IPS DF 19.7 (cell line): ENCODE results near the gene ETS2.

Source experiments
- DNase-seq: peaks from one replicate; pipeline ENCODE4 v3.0.0-alpha.2; 2013; ENCODE audit warnings: low read depth, low spot score

Gene ETS2

DNA sequence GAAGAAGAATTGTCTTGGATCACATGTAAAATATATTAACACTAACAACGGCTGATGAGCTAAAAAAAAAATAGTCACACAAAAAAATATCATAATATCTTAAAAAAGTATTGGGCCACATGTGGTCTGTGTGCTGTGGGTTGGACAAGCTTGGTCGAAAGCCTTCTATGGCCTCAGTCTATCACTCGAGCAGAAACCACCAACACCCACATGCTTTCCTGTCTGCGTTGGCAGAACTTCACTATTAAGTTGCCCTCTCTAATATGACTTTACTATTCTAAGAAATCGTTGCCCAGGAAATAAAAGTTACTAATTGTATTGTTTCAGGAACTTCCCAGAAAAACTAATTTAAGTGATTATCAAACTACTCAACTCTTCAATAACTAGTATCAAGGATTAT lies 28.2 kb upstream of the ETS2 start:
- DNase-seq, result no peak

DNA sequence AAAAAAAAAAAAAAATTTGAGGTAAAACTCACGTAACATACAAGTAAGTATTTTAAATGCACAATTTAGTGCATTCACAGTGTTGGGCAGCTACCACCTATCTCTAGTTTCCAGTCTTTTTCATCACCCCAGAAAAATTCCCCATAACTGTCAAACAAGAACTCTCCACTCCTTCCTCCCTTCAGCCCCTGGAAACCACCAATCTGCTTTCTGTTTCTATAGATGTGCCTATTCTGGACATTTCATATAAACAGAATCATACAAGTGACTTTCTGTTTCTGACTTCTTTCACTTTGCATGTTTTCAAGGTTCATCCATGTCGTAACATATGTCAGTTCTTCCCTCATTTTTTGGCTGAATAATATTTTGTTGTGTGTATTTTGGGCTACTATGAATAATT lies 24.9 kb upstream of the ETS2 start:
- no peak for DNase-seq

DNA sequence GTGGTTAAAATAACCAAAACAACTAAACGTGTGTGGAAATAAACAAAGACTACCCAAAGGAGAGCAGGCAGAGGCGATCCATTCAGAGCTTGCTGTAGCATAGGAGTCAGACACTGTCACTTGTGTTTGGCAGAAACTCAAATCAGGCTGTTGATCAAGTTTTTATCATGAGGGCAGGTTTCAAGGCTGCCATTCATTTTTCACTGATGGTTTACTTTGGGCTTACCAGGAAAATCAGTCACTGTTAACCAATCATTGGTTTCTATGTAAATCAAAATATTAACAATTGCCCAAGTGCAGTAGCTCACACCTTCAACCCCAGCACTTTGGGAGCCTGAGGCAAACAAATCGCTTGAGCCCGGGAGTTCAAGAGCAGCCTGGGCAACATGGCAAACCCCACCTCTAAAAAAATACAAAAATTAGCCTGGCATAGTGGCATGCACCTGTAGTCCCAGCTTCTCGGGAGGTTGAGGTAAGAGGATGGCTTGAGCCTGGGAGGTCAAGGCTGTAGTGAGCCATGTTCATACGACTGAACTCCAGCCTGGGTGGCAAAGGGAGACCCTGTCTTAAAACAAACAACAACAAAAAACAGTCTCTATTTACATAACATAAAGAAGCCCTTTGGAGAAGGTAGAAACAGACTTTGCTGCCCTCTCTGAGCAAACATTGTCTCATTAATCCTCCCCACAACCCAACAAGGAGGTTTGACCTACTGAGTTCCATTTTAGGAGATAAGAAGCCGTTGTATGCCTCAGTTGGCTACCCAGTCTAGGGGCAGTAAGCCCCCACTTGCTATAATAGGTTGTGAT lies 21.1 kb upstream of the ETS2 start:
- no peak for DNase-seq

DNA sequence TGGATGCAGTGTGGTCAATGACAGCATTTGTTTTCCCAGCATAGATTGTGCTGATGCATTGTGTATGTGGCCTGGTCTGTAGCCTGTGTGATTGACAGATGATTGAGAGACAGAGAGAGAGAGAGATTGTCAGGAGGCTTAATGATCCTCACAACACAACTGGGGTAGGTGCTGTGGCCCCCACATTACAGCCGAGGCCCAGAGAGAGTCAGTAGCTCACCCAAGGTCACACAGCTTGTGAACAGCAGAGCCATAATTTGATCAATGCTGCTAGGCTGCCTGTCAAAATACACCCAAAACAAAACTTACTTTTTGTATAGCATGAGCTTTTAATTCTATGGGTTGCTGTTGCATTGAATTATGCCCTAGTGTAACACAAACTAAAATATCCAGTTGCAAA lies 20.2 kb upstream of the ETS2 start:
- no peak for DNase-seq

DNA sequence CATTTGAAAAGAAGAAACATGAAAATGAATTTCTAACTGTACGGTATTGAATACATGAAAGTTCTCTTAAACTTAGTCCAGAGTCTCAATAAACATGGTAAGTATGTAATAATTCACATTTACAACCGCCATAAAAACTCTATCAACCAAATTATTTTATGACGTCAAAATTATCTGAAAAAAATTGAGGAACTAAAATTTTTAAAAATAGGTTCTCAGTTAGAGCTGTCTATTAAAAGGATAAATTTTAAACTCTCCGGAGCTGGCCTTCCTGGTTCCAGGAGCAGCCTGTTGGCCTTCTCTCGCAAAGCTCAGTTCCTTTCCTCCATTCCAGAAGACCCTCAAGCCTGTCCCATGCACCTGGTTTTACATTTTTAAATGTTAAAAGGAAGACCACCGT lies 18.7 kb upstream of the ETS2 start:
- DNase-seq, result no peak

DNA sequence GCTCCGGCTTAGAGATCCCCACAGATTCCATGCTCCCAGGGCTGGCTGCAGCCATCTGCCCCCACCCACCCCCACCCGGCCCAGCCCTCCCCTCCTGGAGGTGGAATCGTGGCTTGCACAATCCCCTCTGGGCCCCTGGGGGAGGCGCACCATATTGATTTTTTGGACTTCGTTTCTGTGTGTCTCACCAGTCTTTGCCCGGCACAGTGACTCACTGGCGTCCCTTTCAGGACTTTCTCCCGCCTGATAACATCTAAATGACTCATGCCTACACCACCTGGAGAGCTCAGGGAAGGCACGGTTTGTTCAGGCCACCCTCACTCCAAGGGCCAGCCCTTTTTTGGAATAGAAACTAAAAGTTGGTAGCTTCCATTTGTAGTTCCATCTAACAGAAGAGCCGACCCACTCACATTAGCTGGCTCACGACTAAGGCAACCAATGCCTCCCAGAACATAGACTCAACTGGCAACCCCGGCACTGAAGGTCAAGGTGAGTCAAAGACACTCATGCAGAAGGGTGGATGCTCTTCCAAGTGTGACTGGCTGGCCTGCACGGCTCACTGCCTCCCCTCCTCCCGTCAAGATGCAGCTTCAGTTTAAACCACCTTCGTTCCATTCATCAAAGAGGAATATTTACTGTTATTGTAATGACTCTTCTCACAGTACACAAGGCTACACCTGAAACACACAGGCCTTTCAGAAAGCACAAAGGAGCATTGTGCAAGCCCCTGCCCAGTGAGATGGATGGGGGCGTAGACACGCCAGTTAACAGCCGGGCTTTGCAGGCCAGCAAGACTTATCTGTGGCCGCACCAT lies 18.1 kb upstream of the ETS2 start:
- DNase-seq, result no peak

DNA sequence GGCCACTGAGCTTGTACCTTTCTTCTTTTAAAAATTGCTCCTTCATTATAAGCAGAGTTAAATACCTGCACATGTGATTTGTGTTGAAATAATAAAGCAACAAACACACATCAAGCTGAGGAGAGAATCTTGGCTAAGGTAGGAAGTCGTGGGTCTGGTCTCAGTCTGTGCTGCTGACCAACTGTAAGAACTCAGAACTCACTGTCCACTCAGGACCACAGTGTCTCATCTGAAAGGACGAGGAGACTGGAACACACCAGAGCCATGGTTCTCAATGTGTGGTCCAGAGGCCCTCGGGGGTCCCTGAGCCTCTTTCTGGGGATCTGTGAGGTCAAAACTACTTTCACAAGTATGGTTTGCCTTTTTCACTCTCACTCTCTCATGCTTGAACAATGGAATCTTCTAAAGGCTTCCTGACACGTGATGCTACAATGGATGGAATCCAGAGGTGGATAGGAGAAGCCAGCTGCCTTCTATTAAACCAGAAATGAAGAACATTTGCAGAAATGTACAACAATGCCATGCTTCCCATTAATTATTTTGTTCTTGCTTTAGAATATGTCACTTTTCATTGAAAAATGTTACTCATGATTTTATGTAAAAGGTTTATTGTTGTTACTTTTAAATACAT lies 17.3 kb upstream of the ETS2 start:
- no peak for DNase-seq

DNA sequence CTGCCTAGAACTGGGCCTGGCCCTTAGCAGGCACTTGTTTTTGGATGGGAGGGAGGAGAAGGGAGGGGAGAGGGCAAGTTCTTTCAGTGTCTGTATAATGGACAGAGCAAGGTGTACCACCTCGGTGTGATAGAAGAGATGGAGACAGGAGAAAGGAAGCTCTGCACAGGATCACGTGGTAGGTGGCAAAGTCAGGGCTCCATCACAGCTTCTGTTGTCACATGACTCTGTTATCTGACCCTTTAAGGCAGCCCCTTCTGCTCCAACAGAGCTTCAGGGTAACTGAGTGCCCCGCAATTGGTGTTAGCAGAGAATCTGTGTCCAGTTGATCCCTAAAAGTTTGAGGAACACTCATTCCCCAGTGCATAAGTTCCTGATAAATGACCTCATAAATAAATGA lies 16.5 kb upstream of the ETS2 start:
- no peak for DNase-seq

DNA sequence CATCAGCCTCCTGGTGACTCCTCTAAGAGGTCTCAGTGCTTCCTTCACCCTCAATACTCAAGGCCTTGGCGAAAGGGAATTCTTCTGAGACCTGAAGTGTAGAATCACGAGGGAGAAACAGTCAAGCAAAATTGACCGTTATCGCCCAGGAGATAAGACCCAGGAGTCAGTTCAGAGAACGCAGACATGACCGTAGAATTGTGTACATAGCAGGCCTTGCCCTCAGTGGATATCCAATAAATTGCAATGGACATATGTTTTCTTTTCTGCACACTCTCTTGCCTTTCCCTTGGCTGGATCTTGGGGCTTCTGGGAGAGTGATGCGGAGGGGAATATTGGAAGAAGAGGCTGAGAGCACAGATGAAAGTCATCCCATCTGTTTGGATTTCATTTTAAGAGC lies 15.7 kb upstream of the ETS2 start:
- no peak for DNase-seq

DNA sequence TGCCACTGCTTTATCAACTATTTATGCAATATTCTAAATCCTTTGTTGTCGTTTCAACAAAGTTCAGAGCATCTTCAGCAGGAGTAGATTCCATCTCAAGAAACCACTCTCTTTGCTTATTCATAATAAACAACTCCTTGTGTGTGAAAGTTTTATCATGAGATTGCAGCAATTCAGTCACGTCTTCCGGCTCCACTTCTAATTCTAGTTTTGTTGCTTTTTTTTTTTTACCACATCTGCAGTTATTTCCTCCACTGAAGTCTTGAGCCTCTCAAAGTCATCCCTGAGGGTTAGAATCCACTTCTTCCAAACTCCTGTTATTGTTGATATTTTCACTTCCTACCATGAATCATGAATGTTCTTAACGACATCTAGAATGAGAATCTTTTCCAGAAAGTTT lies 14.8 kb upstream of the ETS2 start:
- no peak for DNase-seq

DNA sequence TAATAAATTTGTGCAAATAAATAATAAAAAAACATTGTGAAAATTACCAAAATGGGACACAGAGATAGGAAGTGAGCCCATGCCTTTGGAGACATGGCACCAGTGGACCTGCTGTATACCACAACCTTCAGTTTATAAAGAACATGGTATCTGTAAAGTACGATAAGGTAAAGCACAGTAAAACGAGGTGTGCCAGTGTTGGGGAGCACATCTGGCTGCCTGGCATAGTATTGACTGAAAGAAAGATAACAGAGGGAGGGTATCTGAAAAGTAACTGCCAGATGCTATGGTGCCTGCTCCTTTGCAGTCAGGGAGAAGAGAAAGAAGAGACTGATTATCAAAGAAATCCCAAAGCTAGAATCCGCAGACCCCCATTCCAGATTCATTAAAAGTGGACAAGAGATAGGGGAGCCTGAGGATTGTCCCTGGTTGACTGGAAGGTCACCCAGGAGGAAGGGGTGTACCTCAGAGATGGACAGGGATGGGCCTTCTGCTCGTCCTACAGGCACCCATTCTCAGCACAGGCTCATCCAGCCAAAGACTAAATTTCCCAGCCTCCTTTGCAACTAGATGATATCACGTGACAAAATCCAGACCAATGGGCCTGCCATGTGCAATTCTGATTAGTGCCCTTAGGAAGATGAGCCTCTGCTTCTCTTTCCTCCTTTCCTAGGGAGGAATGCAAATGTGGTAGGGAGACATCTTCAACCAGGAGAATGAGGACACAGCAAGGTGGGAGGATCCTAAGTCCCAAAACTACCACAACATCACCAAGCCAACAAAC lies 12.9 kb upstream of the ETS2 start:
- DNase-seq, result no peak

DNA sequence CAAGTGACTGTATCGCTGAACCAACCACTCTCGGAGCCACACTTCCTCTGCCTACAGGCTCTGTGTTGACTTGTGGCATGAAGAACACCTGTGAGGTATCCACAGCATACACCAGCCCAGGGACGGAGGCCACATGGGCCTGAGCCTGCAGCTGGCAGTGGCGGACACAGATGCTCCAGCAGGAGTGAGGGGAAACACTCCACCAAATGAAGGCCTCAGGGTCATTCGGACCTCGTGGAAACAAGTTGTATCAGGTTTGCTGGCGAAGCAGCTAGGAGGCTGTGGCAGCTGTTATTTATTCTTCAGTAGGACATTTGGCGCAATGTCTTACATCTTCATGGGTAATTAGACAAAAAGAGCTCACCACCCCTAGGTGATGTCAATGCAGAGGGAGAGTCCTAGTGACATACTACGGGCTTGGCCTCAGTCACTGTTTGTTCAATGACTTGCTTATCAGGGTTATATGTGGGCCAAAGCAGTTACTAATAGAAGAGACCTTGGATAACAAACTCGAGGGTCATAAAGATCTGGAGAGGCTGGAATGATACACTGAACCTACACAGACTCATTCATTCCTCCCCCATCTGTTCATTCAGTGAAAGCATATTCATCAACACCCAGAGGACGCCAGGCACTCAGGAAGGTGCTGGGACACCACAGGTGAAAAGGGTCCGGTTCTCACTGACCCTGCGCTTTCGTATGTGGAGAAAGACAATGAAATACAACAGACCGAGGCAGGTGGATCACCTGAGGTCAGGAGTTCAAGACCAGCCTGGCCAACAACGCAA lies 11.6 kb upstream of the ETS2 start:
- DNase-seq, result no peak

DNA sequence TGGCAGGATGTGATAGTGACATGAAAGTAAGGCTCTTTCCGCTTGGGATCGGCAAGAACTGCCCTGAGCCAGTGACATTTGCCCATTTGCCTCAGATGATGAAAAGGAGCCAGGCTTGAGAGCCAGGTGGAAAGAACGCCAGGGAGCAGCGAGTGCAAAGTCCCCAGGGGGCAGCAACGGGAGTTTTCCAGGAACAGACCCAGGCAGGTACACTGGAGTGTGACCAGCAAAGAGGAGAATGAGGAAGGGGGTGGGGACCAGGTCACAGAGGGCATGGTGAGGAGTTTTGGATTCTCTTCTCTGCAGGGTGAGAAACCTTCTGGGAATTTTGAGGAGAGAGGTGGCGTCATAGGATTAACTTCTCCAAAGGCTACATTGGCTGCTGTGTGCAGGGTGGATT lies 10.8 kb upstream of the ETS2 start:
- DNase-seq, result no peak

DNA sequence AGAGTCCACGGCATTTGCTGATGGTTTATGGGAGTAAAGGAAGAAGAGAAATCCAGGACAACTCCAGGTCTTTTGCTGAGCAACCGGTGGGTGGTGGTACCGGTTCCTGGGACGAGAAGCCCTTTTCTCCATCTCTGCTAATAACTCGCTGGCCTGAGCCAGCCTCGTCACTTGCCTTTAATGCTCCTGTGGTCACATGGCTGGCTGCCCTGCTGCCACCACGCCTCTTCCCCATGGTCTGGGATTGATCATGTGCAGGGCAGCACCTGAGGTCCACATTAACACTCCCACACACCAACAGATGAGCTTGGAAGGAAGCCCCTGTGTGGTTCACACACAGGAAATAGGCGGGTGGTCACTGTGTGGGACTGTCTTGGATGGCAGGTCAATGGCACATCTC lies 10.3 kb upstream of the ETS2 start:
- DNase-seq, result no peak

DNA sequence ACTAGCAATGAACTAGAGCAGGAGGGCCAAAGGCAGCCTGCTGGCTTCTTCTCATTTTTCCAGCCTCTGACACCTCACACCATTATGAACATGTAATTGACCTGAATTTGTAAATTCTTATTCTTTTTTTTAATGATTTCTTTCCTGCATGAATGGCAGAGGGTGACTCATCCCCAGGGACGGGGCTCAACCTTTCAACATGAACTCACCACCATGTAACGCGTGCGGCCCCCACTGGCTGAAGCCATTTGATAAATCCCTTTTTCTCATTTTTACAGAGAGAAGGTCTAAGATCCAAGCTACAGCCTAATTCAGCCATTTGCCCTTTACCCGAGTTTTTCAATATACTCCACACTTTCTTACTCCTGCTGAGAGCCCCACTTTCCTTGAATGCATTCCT lies 9.3 kb upstream of the ETS2 start:
- no peak for DNase-seq

DNA sequence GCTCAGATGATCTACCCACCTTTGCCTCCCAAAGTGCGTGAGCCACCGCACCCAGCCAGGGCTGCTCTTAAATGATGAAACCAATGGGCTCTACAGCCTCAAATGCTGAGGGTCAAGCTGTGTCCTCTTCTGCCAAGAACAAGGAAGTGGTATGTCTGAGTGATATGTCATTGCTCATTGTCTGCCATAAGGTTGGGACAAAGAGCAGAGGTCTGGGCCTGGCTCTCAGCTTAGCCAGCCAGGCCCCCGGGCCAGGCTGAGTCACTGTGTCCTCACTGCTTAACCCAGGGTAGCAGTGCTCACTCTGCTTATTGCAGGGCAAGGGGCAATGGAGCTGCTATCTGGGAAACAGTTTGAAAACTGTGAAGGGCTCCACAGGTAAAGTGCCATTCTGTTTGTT lies 8.3 kb upstream of the ETS2 start:
- no peak for DNase-seq

DNA sequence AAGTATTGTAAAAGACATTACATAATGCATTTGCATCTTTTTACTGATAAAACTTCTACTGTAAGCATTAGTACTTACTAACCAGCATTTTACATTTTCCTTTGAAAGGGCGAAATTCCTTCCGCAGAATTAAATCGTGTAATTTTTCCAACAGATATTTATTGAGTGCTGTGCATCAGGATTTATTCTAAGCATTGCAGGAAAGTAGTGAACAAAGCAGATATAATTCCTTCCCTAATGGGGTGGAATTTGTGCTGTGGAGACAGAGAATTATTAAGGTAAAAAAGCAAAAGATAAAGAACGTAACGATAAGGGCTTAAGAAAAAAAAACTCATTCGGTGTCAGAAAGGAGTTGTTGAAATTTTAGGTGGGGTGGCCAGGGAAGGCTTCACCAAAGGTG lies 7.6 kb upstream of the ETS2 start:
- DNase-seq, result no peak

DNA sequence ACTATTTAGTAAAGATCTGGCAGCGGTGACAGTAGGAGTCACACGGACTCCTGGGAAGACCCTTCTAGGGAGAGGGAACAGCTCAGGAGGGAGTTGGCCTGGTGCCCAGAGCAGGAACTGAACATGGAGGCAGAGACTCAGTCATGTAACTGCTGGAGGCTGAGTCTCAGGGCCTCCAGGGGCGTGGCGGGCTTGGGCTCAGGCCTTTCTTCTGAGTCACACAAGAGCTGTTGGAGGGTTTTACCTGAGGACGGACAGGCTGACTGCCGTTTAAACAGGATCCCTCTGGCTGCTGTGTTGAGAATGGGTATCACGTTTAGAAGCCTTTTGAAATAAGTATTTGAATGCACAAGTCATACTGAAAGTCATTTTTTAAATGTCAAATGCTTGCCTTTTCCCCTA lies 7.2 kb upstream of the ETS2 start:
- no peak for DNase-seq

DNA sequence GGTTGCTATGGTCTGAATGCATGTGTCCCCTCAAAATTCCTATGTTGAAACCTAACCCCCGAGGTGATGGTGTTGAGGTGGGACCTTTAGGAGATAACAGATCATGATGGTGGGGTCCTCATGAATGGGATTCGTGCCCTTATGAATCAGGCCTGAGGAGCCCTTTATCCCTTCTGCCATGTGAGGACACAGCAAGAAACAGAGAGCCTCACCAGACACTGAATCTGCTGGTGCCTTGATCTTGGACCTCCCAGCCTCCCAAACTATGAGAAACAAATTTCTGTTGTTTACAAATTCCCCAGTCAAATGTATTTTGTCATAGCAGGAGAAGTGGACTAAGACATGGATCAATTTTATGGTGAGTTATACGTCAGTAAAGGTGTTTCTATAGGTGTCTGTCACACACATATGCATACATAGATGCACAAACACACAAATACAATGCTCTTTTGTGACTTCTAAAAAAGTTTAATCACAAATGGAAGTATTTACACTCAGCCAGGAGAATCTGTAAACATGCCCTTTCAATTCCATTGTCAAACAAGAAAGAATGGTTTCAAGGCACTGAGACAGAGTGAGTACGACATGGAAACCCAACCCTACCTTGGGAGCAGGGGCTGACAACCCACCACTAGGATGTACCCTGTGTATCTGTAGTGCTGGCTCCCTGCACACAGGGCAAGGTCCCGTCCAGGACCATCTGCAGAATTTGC lies 5.5 kb upstream of the ETS2 start:
- DNase-seq, result no peak

DNA sequence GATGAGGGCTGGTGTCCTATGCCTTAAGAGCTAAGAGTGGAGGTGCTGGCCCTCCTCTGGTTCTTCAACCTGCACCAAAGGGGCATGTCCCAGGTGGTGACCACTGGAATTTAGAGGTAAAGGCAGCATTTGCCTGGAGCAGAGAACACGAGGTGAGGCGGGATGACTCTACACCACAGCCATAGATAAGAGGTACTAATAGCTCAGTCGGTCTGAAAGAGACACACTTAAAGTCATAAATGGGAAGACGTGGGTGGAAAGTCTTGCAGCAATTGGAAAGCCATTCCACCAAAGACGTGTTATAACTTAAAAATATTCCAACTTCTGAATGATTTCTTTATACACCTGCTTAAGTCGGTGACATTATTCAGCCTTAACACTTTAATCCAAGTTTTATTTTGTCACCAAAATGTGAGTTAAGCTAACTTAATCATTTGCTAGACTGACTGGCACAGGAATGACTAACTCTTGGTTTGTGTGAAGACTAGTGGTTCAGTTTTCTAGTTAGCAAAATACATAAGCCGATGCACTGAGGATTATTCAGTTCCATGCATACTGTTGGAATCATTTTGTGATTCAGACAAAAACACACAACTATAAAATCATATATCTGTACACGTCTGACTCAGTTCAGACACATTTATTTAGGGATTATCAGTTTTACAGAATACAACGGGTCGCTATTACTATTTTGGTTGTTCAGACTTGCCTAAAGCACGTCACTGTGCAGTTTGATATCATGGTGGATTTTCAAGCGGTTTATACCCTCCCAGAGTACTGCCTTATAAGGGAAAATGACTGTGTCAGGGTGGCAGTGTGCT lies 4.6 kb upstream of the ETS2 start:
- no peak for DNase-seq
